GM18511 (cell line): ENCODE data around the gene SPATS2.

Experiments used
- ATAC-seq: cut with Tn5 transposase; IDR thresholded peaks from one replicate; pipeline ENCODE4 v1.9.1; 2021; ENCODE audit warnings: mild to moderate bottlenecking, moderate library complexity; ENCODE audit not compliant: unreplicated experiment

Gene SPATS2

GRCh38 chr12:49538510-49539403 is 171.5 kb downstream of the SPATS2 start, which contains the start of gene KCNH3:
TSS of gene KCNH3 (plus strand) at chr12:49539030. CDS start at chr12:49539417, 387 bp downstream.
- ATAC-seq, result peak; percentile 70

GRCh38 chr12:49539406-49540228 is 172.4 kb downstream of the SPATS2 start:
- ATAC-seq, result no peak

DNA sequence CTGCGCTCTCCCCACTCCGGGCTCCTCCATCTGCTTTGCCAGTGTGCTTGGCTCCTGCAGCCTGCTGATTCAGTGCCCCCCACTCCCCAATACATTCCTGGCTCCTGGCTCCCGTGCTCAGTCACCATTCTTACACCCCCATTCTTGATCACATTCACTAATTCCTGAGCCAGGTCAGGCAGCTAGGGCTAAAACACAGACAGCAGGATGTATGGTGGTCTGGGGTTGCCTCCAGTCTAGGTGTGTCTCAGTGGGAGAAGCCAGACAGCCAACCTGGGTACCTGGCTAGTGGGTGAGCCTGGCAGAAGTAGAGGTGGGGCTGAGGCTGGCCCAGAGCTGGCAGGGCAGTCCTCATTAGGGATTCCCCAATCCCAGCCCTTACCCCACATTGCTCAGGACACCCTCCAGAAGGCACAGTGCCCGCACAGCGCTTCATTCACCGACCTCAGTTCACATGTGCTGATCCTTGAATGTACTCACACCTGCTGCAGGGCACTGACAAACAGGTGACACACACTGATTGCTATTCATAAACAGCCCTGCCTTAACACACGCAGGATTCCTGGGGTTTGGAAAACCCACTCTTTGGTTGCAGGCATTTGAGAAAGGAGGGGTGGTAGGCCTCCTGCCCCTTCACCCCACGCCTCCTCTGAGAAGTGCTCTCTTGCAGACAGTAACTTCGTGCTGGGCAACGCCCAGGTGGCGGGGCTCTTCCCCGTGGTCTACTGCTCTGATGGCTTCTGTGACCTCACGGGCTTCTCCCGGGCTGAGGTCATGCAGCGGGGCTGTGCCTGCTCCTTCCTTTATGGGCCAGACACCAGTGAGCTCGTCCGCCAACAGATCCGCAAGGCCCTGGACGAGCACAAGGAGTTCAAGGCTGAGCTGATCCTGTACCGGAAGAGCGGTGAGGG is 173.2 kb downstream of the SPATS2 start:
- no peak for ATAC-seq

DNA sequence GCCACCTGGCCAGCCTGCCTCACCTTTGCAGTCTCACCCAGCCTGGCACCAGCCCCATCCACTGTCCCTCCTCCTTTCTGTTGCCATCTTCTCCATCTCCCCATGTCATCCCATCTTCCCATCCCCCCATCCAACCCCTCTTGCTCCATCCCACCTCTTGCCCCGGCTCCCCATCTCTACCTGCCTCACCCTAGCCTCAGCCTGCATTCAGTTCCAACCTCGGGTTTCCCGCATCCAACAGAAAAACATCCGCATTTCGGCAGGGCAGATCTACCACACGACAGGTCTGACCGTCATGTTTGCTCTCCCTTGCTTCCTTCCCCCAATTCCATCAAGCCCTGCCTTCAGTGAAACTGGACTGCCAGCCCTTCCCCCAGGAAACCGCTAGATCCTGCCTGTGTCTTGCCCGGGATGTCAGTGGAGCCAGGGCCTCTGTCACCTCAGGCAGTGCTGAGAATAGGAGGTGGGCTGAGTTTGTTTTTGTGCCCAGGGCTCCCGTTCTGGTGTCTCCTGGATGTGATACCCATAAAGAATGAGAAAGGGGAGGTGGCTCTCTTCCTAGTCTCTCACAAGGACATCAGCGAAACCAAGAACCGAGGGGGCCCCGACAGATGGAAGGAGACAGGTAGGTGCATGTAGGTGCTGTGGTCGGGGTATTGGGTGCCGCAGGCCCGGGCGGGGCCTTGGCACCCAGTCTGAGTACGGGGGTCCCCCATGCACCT is 174.0 kb downstream of the SPATS2 start:
- ATAC-seq, result no peak

GRCh38 chr12:49541911-49542505 is 174.7 kb downstream of the SPATS2 start:
- no peak for ATAC-seq

DNA sequence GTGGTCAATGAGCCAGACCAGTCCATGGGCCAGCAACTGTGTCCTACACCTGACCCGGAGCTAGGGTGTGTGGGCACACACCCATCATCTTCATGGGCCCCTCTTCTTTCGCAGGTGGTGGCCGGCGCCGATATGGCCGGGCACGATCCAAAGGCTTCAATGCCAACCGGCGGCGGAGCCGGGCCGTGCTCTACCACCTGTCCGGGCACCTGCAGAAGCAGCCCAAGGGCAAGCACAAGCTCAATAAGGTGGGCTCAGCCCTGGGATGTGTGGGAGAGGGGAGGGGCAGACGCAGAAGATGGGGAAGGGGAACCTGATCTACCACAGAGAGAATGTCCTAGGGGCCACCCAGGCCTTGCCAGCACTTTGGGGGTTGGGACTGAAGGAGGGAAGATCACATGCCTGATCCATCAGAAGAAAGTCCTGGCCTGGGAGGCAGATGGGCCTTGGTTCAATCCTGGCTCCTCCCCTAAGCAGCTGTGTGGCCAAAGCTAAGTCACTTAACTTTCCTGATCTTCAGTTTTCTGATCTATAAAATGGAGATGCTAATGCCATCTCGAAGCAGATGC is 175.4 kb downstream of the SPATS2 start:
- ATAC-seq, result no peak

DNA sequence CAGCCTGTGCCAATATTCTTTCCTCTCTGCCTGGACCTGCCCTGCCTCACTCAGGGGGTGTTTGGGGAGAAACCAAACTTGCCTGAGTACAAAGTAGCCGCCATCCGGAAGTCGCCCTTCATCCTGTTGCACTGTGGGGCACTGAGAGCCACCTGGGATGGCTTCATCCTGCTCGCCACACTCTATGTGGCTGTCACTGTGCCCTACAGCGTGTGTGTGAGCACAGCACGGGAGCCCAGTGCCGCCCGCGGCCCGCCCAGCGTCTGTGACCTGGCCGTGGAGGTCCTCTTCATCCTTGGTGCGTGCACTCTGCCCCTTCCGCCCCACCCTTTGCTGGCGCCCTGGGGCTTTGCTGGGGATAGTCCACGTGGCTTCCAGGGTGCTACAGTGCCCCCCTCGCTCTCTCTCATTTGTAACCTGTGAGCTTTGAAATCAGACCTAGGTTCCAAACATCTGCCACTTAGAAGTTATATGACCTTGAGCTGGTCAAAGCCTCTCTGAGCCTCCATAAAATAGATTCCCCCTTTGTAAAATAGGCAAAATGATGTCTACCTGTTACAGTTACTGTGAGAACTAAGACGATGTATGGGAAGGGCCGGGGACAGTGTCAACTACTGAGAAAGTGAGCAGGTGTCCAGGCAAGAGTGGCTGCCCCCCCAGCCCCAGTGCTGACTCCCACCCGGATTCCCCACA is 176.1 kb downstream of the SPATS2 start:
- ATAC-seq, result no peak

DNA sequence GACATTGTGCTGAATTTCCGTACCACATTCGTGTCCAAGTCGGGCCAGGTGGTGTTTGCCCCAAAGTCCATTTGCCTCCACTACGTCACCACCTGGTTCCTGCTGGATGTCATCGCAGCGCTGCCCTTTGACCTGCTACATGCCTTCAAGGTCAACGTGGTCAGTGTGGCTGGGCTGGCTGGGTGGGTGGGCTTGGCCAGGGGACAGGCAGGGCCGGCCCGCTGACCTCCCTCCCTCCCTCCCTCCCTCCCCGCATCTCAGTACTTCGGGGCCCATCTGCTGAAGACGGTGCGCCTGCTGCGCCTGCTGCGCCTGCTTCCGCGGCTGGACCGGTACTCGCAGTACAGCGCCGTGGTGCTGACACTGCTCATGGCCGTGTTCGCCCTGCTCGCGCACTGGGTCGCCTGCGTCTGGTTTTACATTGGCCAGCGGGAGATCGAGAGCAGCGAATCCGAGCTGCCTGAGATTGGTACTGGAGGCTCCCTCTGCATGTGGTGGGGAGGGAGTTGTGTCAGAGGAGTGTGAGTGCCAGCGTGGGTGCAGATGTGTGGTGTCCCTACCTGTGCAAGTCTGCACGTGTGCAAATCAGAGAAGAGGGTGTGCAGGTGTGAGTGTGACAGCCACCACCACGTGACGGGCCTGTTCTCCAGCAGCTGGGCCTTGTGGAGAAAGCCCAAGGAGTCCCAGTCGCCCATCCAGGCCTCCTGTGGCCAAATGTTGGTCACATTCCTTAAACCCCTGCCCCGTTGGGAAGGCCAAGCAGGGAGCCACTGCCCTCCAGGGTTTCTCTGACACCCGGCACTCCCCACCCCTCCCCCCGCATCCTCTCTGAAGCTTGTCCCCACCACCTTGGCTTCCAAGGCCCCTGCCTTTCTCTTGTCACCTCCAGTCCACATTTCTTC is 176.9 kb downstream of the SPATS2 start:
- no peak for ATAC-seq

- no peak for ATAC-seq
Measured at GRCh38 chr12:49545815-49546214, 178.6 kb downstream of the SPATS2 start.

DNA sequence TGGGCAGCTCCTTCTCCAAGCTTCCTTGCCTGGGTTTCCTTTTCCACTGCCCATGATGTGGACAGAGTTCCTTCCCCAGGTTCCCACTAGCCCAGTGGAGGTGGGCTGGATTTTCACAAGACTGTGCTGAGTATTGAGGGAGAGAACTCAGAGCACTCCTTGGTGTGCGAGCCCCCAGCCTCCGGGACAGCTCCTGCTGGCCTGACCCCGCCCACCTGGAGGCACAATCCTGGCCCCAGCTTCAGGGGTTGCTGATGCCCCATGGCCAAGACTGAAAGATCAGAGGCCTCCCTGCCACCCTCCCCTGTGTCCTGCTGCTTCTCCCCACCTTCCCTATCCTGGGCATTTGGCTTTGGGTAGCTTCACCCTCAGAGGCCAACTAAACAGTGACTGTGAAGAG is 179.2 kb downstream of the SPATS2 start:
- no peak for ATAC-seq

DNA sequence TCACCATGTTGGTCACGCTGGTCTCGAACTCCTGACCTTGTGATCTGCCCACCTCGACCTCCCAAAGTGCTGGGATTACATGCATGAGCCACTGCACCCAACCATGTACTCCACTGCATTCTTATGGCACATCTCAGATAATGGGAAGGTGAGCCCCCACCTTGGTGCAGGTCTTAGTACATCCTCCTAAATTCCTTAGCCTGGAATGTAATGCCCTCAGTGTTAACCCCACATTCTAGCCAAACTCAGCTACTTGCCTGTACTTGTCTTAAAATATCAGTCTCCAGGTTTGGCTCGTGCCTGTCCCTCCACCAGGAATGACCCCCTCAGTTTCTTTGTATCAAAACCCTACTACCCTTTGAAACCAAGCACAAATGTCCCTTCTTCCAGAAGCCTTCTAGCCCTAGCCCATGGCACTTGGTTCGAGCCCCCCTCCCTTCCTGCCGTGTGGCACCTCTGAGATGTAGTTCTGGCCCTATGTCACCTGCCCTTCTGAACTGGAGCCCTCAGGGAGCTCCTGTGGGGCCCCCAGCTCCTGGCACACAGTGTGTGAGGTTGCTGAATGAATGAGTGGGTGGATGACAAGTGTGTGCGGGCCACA is 179.9 kb downstream of the SPATS2 start:
- ATAC-seq, result no peak

- no peak for ATAC-seq
Measured at GRCh38 chr12:49548481-49548821, 181.2 kb downstream of the SPATS2 start.

DNA sequence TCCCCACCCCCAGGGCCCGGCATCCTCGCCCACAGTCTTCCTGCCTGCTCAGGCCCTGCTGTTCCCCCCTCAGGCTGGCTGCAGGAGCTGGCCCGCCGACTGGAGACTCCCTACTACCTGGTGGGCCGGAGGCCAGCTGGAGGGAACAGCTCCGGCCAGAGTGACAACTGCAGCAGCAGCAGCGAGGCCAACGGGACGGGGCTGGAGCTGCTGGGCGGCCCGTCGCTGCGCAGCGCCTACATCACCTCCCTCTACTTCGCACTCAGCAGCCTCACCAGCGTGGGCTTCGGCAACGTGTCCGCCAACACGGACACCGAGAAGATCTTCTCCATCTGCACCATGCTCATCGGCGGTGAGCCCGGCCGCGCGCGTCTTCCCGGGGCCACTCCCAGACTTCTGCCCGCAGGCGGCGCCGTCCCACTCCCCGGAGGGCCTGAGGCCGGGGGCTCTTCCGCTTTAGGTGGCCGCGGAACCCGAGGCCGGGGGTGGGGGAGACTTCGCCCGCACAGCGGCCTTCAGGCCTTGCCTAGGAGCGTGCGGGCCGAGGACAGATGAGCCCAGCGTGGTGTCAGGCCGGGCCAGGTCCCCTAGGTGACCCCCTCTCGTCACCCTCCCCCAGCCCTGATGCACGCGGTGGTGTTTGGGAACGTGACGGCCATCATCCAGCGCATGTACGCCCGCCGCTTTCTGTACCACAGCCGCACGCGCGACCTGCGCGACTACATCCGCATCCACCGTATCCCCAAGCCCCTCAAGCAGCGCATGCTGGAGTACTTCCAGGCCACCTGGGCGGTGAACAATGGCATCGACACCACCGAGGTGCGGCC is 181.8 kb downstream of the SPATS2 start:
- ATAC-seq, result no peak

DNA sequence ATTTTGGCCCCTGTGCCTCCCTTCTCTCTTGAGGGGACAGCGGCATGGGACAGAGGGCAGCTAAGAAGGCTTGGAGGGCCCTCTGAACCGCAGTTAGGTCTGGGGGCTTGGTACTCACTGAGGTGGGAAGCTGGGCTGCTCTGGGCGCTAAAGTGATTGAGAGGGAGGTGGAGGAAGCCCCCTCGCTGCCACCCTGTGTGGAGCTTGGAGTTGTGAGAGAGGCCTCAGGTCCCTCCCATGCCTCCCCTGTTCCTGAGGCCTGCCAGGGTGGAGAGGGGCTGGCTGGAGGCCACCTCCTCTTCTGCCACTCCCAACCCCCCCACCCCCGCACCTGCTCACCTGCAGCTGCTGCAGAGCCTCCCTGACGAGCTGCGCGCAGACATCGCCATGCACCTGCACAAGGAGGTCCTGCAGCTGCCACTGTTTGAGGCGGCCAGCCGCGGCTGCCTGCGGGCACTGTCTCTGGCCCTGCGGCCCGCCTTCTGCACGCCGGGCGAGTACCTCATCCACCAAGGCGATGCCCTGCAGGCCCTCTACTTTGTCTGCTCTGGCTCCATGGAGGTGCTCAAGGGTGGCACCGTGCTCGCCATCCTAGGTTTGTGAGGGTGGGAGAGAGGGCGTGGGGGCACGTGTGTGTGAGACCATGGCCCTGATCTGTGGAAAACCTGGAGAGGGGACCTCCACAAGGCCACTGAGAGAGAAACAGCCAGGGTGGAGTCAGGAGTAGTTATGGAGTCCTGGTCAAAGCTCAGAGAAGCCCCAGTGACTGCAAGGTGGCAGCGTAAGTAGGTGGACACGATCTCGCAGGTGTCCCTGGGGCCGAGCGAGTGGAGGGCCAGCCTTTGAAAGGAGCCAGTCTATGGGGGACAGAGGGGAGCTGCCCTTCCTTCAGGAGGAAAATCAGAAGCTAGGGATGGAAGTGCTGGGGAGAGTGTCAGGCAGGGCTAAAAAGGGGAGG is 182.8 kb downstream of the SPATS2 start:
- no peak for ATAC-seq

GRCh38 chr12:49550693-49551252 is 183.5 kb downstream of the SPATS2 start:
- ATAC-seq, result no peak
